Smooth muscle cell (in vitro differentiated cells): ENCODE results near the gene GSTCD. TPM values are rescaled to one million over a fixed set of nuclear protein-coding genes. Genes with fewer than 3 reads are reported as not detected.

ENCODE experiments used
- DNase-seq: peaks from one replicate; lab custom pipeline; 2025; ENCODE audit not compliant: unreplicated experiment; lab: John Stamatoyannopoulos, UW
- H2AFZ ChIP-seq: fragments of 200-600 bp; sonication (generic); 2 replicates; pipeline ENCODE4 v1.6.0; 2016; ENCODE audit warnings: antibody characterized with exemption, low read depth, mild to moderate bottlenecking
- H3F3A ChIP-seq: fragments of 200-600 bp; sonication (generic); 2 replicates; pipeline ENCODE4 v1.6.0; 2017; ENCODE audit warnings: antibody characterized with exemption, low read depth
- H3K27ac ChIP-seq: fragments of 200-600 bp; sonication (generic); 2 replicates; pipeline ENCODE4 v1.5.1; 2016; ENCODE audit warnings: low read depth, mild to moderate bottlenecking
- H3K27me3 ChIP-seq: fragments of 200-600 bp; sonication (generic); 2 replicates; pipeline ENCODE4 v1.6.1; 2016; ENCODE audit warnings: low read depth, mild to moderate bottlenecking
- H3K36me3 ChIP-seq: fragments of 200-600 bp; sonication (generic); 2 replicates; pipeline ENCODE4 v1.5.1; 2016; ENCODE audit warnings: low read depth
- H3K4me1 ChIP-seq: fragments of 200-600 bp; sonication (generic); 2 replicates; pipeline ENCODE4 v1.5.1; 2016; ENCODE audit warnings: low read depth
- H3K4me2 ChIP-seq: fragments of 200-600 bp; sonication (generic); 2 replicates; pipeline ENCODE4 v1.6.0; 2016; ENCODE audit warnings: mild to moderate bottlenecking
- H3K4me3 ChIP-seq: fragments of 200-600 bp; sonication (generic); 2 replicates; pipeline ENCODE4 v1.5.1; 2016; ENCODE audit warnings: mild to moderate bottlenecking
- H3K79me2 ChIP-seq: fragments of 200-600 bp; sonication (generic); 2 replicates; pipeline ENCODE4 v1.6.0; 2016; ENCODE audit warnings: low read depth, mild to moderate bottlenecking
- H3K9ac ChIP-seq: fragments of 200-600 bp; sonication (generic); 2 replicates; pipeline ENCODE4 v1.6.0; 2016; ENCODE audit warnings: low read depth
- H3K9me3 ChIP-seq: fragments of 200-600 bp; sonication (generic); replicated peaks from 2 replicates; pipeline ENCODE4 v1.5.1; 2016; ENCODE audit warnings: low read depth
- H4K20me1 ChIP-seq: fragments of 200-600 bp; sonication (generic); 2 replicates; pipeline ENCODE4 v1.6.0; 2016; ENCODE audit warnings: low read depth
- CTCF ChIP-seq: fragments of 200-600 bp; sonication (generic); IDR thresholded peaks from 2 replicates; pipeline ENCODE4 v1.5.1; 2017; ENCODE audit warnings: borderline replicate concordance, mild to moderate bottlenecking, antibody characterized with exemption; ENCODE audit not compliant: insufficient read depth, poor library complexity, severe bottlenecking
- WGBS: methylation state at CpG from one replicate; pipeline ENCODE4 v1.1.7; 2016; ENCODE audit warnings: low lambda C conversion rate; 5-methylcytosine and 5-hydroxymethylcytosine counted together
- polyA plus RNA-seq: library from polyadenylated mRNA; unstranded; fragments of >200 nt; fragmentation: Nextera tagmentation; extraction: Ambion mirVana; gene quantifications from 2 replicates; pipeline ENCODE4 v1.2.1, GENCODE V29; 2016
- total RNA-seq: library from RNA; depleted of rRNA; stranded (reverse); fragments of >200 nt; gene quantifications from 2 replicates; pipeline ENCODE4 v1.2.3, GENCODE V29; 2014

GSTCD gene
- total and polyA plus RNA-seq, 2 experiments from 2014 or later: 5.6 to 10.5 TPM

GRCh38 chr4:105808030-105808749, 99.6 kb downstream of the GSTCD start:
- Histone ChIP-seq H2AFZ (peak overlapping the region; percentile 50), H4K20me1 (no peaks in the 10 kb centered on the region), H3K9me3 (no peaks in the 10 kb centered on the region), H3K79me2 (no peaks in the 10 kb centered on the region), H3K27me3 (no peaks in the 10 kb centered on the region), H3K27ac (peak overlapping the region; percentile 53), H3K9ac (peak overlapping the region; percentile 49), H3K36me3 (no peaks in the 10 kb centered on the region), H3F3A (no peaks in the 10 kb centered on the region), H3K4me2 (peak overlapping the region; percentile 80), H3K4me3 (peak overlapping the region; percentile 20), H3K4me1 (peaks cover 11% of the 10 kb centered on the region)
- TF ChIP-seq CTCF: no peak
- WGBS: 8% methylated on average over 3 of the region's 3 CpGs
- DNase-seq: no peak

- H3K9ac ChIP-seq: peak overlapping the region; percentile 49
- no peaks in the 10 kb centered on the region for H3K79me2 ChIP-seq
- WGBS: 37% methylated on average over 3 of the region's 3 CpGs
- TF ChIP-seq CTCF: no peak
- H3K4me1 ChIP-seq: peaks cover 11% of the 10 kb centered on the region
- peak overlapping the region; percentile 20 for H3K4me3 ChIP-seq
- no peak for DNase-seq
- H3K27ac ChIP-seq: peak overlapping the region; percentile 53
- H3K36me3 ChIP-seq: no peaks in the 10 kb centered on the region
- H4K20me1 ChIP-seq: no peaks in the 10 kb centered on the region
- H3K9me3 ChIP-seq: no peaks in the 10 kb centered on the region
- H3K4me2 ChIP-seq: peak overlapping the region; percentile 80
- H3K27me3 ChIP-seq: no peaks in the 10 kb centered on the region
- no peaks in the 10 kb centered on the region for H3F3A ChIP-seq
- H2AFZ ChIP-seq: peak overlapping the region; percentile 50
Observed at GRCh38 chr4:105808750-105809041, 100.1 kb downstream of the GSTCD start.

- DNase-seq: no peak
- H3K36me3 ChIP-seq: no peaks in the 10 kb centered on the region
- no peak overlapping the region for H2AFZ ChIP-seq
- H3K27me3 ChIP-seq: no peaks in the 10 kb centered on the region
- H3K4me3 ChIP-seq: no peak overlapping the region
- H4K20me1 ChIP-seq: no peaks in the 10 kb centered on the region
- H3K4me1 ChIP-seq: no peaks in the 10 kb centered on the region
- 97% methylated on average over 1 of the region's 1 CpG for WGBS
- no peak overlapping the region for H3K27ac ChIP-seq
- no peak for TF ChIP-seq CTCF
- no peaks in the 10 kb centered on the region for H3F3A ChIP-seq
- no peak overlapping the region for H3K9ac ChIP-seq
- no peak overlapping the region for H3K4me2 ChIP-seq
- no peaks in the 10 kb centered on the region for H3K79me2 ChIP-seq
- H3K9me3 ChIP-seq: no peaks in the 10 kb centered on the region
Observed at GRCh38 chr4:105815701-105816100, 107.1 kb downstream of the GSTCD start.

GRCh38 chr4:105822061-105822460, 113.5 kb downstream of the GSTCD start:
- Histone ChIP-seq H3K4me2 (no peak overlapping the region), H3K27me3 (no peaks in the 10 kb centered on the region), H3K4me1 (no peaks in the 10 kb centered on the region), H3K27ac (no peak overlapping the region), H4K20me1 (no peaks in the 10 kb centered on the region), H3K9ac (no peak overlapping the region), H3K9me3 (no peaks in the 10 kb centered on the region), H3K36me3 (no peaks in the 10 kb centered on the region), H2AFZ (no peak overlapping the region), H3K4me3 (no peak overlapping the region), H3K79me2 (no peaks in the 10 kb centered on the region), H3F3A (no peaks in the 10 kb centered on the region)
- TF ChIP-seq CTCF: no peak
- no peak for DNase-seq
